Myocyte (in vitro differentiated cells): Measurements from ENCODE around the gene CHAT. TPM values are rescaled to one million over a fixed set of nuclear protein-coding genes. Genes with fewer than 3 reads are reported as not detected.
"Not testable (repeated sequence)": the region's sequence is repeated elsewhere in the genome, so short reads cannot be mapped to it uniquely, and the experiment has no call there.

Source experiments
- DNase-seq: peaks from one replicate; pipeline ENCODE4 v3.0.0-alpha.2; 2012; ENCODE audit warnings: low read depth
- total RNA-seq: library from RNA; depleted of rRNA; stranded (reverse); fragments of >200 nt; gene quantifications from 2 replicates; pipeline ENCODE4 v1.2.3, GENCODE V29; 2014

Gene CHAT
- total RNA-seq, 1 donor from 2014 or later = not detected

- no peak for DNase-seq
Measured at GRCh38 chr10:49679480-49679893, 65.7 kb downstream of the CHAT start, which contains the start of gene C10orf53. Gene C10orf53 (plus strand): TSS chr10:49679651. CDS start chr10:49679698, 47 bp downstream.

- not testable (repeated sequence) for DNase-seq
Measured at GRCh38 chr10:49682449-49682848, 68.6 kb downstream of the CHAT start.

DNA sequence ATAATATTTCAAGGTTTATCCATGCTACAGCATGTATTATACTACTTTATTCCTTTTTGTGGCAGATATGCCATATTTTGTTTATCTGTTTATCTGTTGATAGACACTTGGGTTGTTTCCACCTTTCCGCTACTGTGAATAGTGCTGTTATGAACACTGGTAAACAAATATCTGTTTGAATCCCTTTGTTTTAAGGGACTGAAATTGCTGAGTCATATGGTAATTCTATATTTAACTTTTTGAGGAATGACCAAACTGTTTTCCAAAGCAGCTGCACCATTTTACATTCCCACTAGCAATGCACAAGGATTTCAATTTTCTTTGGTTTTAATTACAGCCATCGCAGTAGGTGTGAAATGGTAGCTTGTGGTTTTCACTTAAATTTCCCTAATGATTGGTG, 69.0 kb downstream of the CHAT start:
- no peak for DNase-seq

GRCh38 chr10:49686651-49687050, 72.8 kb downstream of the CHAT start:
- no peak for DNase-seq

DNA sequence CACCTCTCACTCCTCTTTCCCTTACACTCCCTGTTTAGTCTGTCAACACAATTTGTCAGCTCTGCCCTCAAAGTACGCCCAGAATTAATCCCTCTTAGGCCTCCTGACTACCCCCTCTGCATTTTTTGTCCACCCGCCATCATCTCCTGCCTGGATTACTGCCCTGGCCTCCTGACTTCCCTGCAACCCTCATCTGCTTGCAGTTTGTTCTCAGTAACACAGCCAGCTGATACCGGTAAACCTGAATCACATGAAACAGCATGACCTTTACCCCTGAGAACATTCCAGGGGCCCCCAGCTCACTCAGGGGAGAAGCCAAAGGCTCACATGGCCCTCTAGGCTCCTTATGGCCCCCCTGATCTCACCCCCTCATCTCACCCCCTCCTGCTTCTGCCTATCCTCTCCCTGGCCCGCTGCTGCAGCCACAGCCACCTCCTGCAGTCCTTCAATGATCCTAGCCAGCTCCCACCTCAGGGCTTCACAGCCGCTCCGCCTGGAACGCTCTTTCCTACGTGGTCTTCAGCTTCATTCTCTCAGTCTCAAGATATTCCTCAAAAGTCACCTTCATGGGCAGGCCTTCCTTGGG, 74.5 kb downstream of the CHAT start:
- DNase-seq = no peak

GRCh38 chr10:49688920-49689319, 75.1 kb downstream of the CHAT start:
- DNase-seq = no peak

GRCh38 chr10:49689882-49690510, 76.2 kb downstream of the CHAT start:
- no peak for DNase-seq

- no peak for DNase-seq
Measured at GRCh38 chr10:49690698-49691356, 77.0 kb downstream of the CHAT start.

GRCh38 chr10:49691588-49691987, 77.8 kb downstream of the CHAT start:
- DNase-seq = no peak

GRCh38 chr10:49694466-49694865, 80.6 kb downstream of the CHAT start:
- DNase-seq = no peak

GRCh38 chr10:49696311-49696710, 82.5 kb downstream of the CHAT start:
- no peak for DNase-seq

- no peak for DNase-seq
Measured at GRCh38 chr10:49698679-49699078, 84.8 kb downstream of the CHAT start.

DNA sequence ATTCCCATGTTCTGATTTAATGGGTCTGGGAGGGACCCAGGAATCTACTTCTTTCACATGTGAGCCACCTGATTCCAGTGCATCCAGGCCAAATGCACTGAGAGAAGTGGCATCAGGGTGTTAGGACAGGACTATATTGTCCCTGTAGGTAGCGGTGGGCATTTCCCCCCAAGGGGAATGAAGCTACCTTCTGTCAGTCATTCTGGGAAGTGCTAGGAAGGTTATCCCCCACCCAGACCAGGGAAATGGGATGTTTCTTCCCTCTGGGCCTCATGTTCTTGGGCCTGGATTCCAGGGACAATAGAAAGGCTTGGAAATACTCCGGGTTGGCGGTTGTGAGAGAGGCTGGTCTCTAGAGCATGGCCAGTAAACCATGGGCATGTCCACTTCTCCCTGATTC, 86.4 kb downstream of the CHAT start:
- no peak for DNase-seq

DNA sequence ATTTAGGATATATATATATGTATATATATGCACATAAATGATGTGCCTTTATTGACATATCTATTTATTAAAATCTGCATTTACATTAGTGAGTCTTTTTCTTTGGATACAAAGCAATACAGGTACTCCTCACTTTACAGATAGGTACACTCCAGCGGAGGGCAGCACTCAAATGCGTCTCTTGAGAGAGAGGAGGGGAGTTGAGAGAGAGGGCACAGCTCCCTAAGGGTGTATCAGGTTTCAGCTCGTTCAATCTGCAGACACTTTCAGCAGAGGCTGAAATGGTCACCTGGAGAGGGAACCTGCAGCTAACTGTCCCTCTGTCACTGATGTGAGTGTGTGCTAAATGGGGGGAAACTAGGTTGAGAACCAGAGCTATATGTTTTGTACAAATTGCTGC, 87.2 kb downstream of the CHAT start:
- DNase-seq = no peak

DNA sequence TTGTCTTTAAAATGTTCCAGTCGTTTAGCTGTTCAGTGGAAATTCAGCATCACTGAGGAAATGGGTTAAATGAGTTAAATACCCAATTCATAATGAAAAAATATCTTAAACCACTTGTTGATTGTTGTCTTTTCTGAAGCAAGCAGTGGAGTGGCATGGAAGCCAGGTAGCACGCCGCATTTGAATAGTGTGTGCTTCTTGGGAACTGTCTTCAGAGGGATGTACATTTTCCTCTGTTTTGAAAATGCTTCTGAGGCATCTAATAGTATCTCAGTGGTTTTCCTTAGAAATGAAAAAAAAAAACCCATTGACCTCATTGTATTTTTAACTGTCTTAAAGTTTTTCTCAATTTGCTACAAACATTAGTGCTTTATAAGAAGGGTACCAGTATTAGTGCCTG, 93.7 kb downstream of the CHAT start:
- no peak for DNase-seq

DNA sequence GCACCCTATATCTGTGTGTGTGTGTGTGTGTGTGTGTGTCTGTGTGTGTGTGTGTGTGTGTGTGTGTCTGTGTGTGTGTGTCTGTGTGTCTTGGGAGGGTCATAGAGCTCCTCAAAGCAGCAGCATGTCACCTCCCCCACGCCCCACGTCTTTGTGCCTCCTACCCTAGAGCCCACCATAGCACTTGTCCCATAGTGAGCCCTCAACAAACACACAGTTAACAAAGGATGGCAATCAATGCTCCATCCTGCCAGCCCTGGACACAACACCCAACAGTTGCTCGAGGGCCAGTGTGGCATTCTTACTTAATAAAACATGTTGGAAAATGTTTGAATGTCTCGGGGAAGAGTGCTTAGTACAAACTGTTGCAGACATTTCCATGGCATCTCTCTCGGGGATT, 96.1 kb downstream of the CHAT start:
- DNase-seq = no peak

DNA sequence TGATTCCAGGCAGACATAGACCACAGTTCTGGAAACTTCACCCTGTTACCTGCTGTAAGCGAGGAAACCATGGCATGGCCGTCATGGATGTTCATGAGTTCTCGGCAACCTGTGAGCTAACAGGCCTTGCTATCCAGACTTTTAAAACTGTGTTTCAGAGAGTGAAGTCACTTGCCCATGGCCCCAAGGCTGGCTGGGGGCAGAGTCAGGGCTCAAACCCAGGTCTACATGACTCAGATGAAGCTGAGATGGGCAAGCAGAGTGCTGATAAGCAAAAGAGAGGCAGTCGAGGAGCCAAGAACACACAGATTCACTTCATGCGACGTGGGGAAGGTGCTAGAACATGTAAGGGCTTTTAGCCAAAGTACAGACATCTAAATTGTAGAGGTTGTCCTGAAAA, 97.1 kb downstream of the CHAT start:
- no peak for DNase-seq

GRCh38 chr10:49711481-49711880, 97.6 kb downstream of the CHAT start:
- DNase-seq = no peak

DNA sequence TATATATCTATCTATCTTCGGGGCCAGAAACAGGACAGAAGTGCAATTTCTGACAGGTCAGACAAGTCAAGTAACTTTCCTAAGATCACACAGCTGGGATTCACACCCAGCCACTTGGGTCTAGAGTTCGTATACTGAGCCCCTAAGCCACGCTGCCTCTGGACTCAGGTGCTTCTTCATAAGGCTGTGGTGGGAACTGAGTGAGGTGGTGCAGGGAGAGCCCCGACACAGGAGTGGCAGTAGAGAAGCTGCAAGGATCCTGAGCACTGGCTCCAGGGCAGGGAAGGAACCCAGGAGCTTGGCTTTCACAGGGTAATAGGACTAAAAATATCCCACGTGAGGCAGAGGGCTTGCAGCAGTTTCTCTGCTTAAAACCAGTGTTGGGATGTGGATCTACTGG, 99.4 kb downstream of the CHAT start:
- DNase-seq = no peak
